ENCODE measurements around the gene HBA2. TPM values are rescaled to one million over a fixed set of nuclear protein-coding genes. Genes with fewer than 3 reads are reported as not detected.
"Not testable (repeated sequence)": the region's sequence is repeated elsewhere in the genome, so short reads cannot be mapped to it uniquely, and the experiment has no call there.

Gene HBA2
- not detected for total RNA-seq

GRCh38 chr16:172374-172941 is at the start of gene HBA2:
HBA2 (plus strand) TSS chr16:172876; CDS start chr16:172913, 37 bp downstream.
- not testable (repeated sequence) for H3K27ac Mint-ChIP-seq; H3K4me1 Mint-ChIP-seq; ATAC-seq (replicated peaks); H3K36me3 Mint-ChIP-seq (ENCODE audit: low read depth); H3K9me3 Mint-ChIP-seq
- Mint-ChIP-seq H3K4me3 (peak within 1 kb of the TSS; percentile 37), H3K27me3 (peaks cover 36% of the 10 kb centered on the region)

GRCh38 chr16:123558-124350 is 48.9 kb upstream of the HBA2 start:
- not testable (repeated sequence) for H3K4me1 Mint-ChIP-seq; H3K9me3 Mint-ChIP-seq; ATAC-seq (replicated peaks); H3K27ac Mint-ChIP-seq; H3K27me3 Mint-ChIP-seq; H3K4me3 Mint-ChIP-seq
- peaks cover 25% of the 10 kb centered on the region for H3K36me3 Mint-ChIP-seq (ENCODE audit: low read depth)

GRCh38 chr16:125011-125410 is 47.7 kb upstream of the HBA2 start:
- Mint-ChIP-seq H3K27ac (no peak overlapping the region), H3K4me3 (no peak overlapping the region), H3K9me3 (no peaks in the 10 kb centered on the region), H3K27me3 (no peaks in the 10 kb centered on the region), H3K4me1 (no peaks in the 10 kb centered on the region), H3K36me3 (ENCODE audit: low read depth) (peaks cover 25% of the 10 kb centered on the region)
- ATAC-seq (replicated peaks), result no peak

- H3K9me3 Mint-ChIP-seq, result no peaks in the 10 kb centered on the region
- H3K27ac Mint-ChIP-seq, result no peak overlapping the region
- H3K36me3 Mint-ChIP-seq (ENCODE audit: low read depth), result peaks cover 10% of the 10 kb centered on the region
- H3K4me3 Mint-ChIP-seq, result no peak overlapping the region
- no peak for ATAC-seq (replicated peaks)
- H3K27me3 Mint-ChIP-seq, result no peaks in the 10 kb centered on the region
- H3K4me1 Mint-ChIP-seq, result no peaks in the 10 kb centered on the region
Observed at GRCh38 chr16:129075-129474, 43.6 kb upstream of the HBA2 start.

GRCh38 chr16:130533-131173 is 42.0 kb upstream of the HBA2 start:
- H3K36me3 Mint-ChIP-seq (ENCODE audit: low read depth), result peaks cover 5% of the 10 kb centered on the region
- H3K4me1 Mint-ChIP-seq, result no peaks in the 10 kb centered on the region
- H3K9me3 Mint-ChIP-seq, result no peaks in the 10 kb centered on the region
- no peak for ATAC-seq (replicated peaks)
- H3K27ac Mint-ChIP-seq, result no peak overlapping the region
- H3K27me3 Mint-ChIP-seq, result no peaks in the 10 kb centered on the region
- H3K4me3 Mint-ChIP-seq, result no peak overlapping the region

- Mint-ChIP-seq H3K27ac (no peak overlapping the region), H3K4me3 (no peak overlapping the region), H3K27me3 (no peaks in the 10 kb centered on the region), H3K9me3 (no peaks in the 10 kb centered on the region), H3K4me1 (no peaks in the 10 kb centered on the region), H3K36me3 (ENCODE audit: low read depth) (peaks cover 5% of the 10 kb centered on the region)
- ATAC-seq (replicated peaks), result no peak
Observed at GRCh38 chr16:132120-132519, 40.6 kb upstream of the HBA2 start.

- H3K9me3 Mint-ChIP-seq, result no peaks in the 10 kb centered on the region
- H3K4me3 Mint-ChIP-seq, result no peak overlapping the region
- H3K27ac Mint-ChIP-seq, result no peak overlapping the region
- H3K36me3 Mint-ChIP-seq (ENCODE audit: low read depth), result peaks cover 4% of the 10 kb centered on the region
- H3K27me3 Mint-ChIP-seq, result no peaks in the 10 kb centered on the region
- H3K4me1 Mint-ChIP-seq, result no peaks in the 10 kb centered on the region
- no peak for ATAC-seq (replicated peaks)
Observed at GRCh38 chr16:133716-134115, 39.0 kb upstream of the HBA2 start.

- Mint-ChIP-seq H3K9me3 (no peaks in the 10 kb centered on the region), H3K36me3 (ENCODE audit: low read depth) (peaks cover 5% of the 10 kb centered on the region), H3K4me3 (peak overlapping the region; percentile 88), H3K27me3 (no peaks in the 10 kb centered on the region), H3K4me1 (no peaks in the 10 kb centered on the region), H3K27ac (peak overlapping the region; percentile 69)
- ATAC-seq (replicated peaks), result peak; percentile 22
Observed at GRCh38 chr16:138049-138417, 34.6 kb upstream of the HBA2 start.

- Mint-ChIP-seq H3K27me3 (no peaks in the 10 kb centered on the region), H3K27ac (no peak overlapping the region), H3K4me1 (no peaks in the 10 kb centered on the region), H3K4me3 (peak overlapping the region; percentile 53), H3K9me3 (no peaks in the 10 kb centered on the region), H3K36me3 (ENCODE audit: low read depth) (peaks cover 5% of the 10 kb centered on the region)
- ATAC-seq (replicated peaks), result no peak
Observed at GRCh38 chr16:140175-140857, 32.4 kb upstream of the HBA2 start.

GRCh38 chr16:142405-142967 is 30.2 kb upstream of the HBA2 start:
- no peak for ATAC-seq (replicated peaks)
- Mint-ChIP-seq H3K36me3 (ENCODE audit: low read depth) (peaks cover 5% of the 10 kb centered on the region), H3K4me3 (no peak overlapping the region), H3K4me1 (no peaks in the 10 kb centered on the region), H3K27ac (no peak overlapping the region), H3K9me3 (no peaks in the 10 kb centered on the region), H3K27me3 (no peaks in the 10 kb centered on the region)

- H3K36me3 Mint-ChIP-seq (ENCODE audit: low read depth), result peaks cover 5% of the 10 kb centered on the region
- no peak overlapping the region for H3K27ac Mint-ChIP-seq
- ATAC-seq (replicated peaks), result no peak
- H3K9me3 Mint-ChIP-seq, result no peaks in the 10 kb centered on the region
- no peaks in the 10 kb centered on the region for H3K4me1 Mint-ChIP-seq
- H3K4me3 Mint-ChIP-seq, result no peak overlapping the region
- no peaks in the 10 kb centered on the region for H3K27me3 Mint-ChIP-seq
Observed at GRCh38 chr16:143047-143446, 29.6 kb upstream of the HBA2 start.

- ATAC-seq (replicated peaks), result no peak
- Mint-ChIP-seq H3K4me1 (no peaks in the 10 kb centered on the region), H3K27ac (no peak overlapping the region), H3K27me3 (no peaks in the 10 kb centered on the region), H3K36me3 (ENCODE audit: low read depth) (peaks cover 4% of the 10 kb centered on the region), H3K4me3 (no peak overlapping the region), H3K9me3 (no peaks in the 10 kb centered on the region)
Observed at GRCh38 chr16:143456-143855, 29.2 kb upstream of the HBA2 start.

- no peak overlapping the region for H3K27ac Mint-ChIP-seq
- no peaks in the 10 kb centered on the region for H3K36me3 Mint-ChIP-seq (ENCODE audit: low read depth)
- no peaks in the 10 kb centered on the region for H3K9me3 Mint-ChIP-seq
- no peak for ATAC-seq (replicated peaks)
- H3K27me3 Mint-ChIP-seq, result peaks cover 4% of the 10 kb centered on the region
- no peaks in the 10 kb centered on the region for H3K4me1 Mint-ChIP-seq
- no peak overlapping the region for H3K4me3 Mint-ChIP-seq
Observed at GRCh38 chr16:144797-145252, 27.9 kb upstream of the HBA2 start.

- ATAC-seq (replicated peaks), result no peak
Observed at GRCh38 chr16:146646-147045, 26.0 kb upstream of the HBA2 start.

More at GRCh38 chr16:146646-147045, 26.0 kb upstream of the HBA2 start:
- Mint-ChIP-seq H3K27ac (no peak overlapping the region), H3K4me3 (no peak overlapping the region), H3K9me3 (no peaks in the 10 kb centered on the region), H3K4me1 (no peaks in the 10 kb centered on the region), H3K27me3 (peaks cover 4% of the 10 kb centered on the region), H3K36me3 (ENCODE audit: low read depth) (no peaks in the 10 kb centered on the region)
